ENCODE data around the gene PRR9. TPM values are rescaled to one million over a fixed set of nuclear protein-coding genes. Genes with fewer than 3 reads are reported as not detected.

Gene PRR9
- total RNA-seq, 1 experiment from 2014 or later, result not detected

- BruUV-seq (replicated peaks), result no TSS peak
- CTCF ChIA-PET, result no interaction called here
Measured at GRCh38 chr1:153195216-153195615, 22.2 kb upstream of the PRR9 start.

GRCh38 chr1:153202006-153202405 lies 15.4 kb upstream of the PRR9 start:
- no peak overlapping the region for H3K4me3 ChIP-seq (ENCODE audit: low read length)
- DNase-seq, result no peak
- intact Hi-C loops (cut with micrococcal nuclease), result no loop called here

More at GRCh38 chr1:153195216-153195615, 22.2 kb upstream of the PRR9 start:
- H3K4me1 ChIP-seq (ENCODE audit: insufficient read depth, low read length), result no peaks in the 10 kb centered on the region
- ATAC-seq (no peak), DNase-seq (no peak)
- no peaks in the 10 kb centered on the region for H3K9me2 ChIP-seq (replicated peaks; ENCODE audit: low read length)
- H3F3A ChIP-seq (ENCODE audit: low read length, unreplicated experiment), result no peaks in the 10 kb centered on the region
- no peak overlapping the region for H3K4me2 ChIP-seq (ENCODE audit: low read length)
- no peaks in the 10 kb centered on the region for H4K20me1 ChIP-seq (ENCODE audit: low read length)
- H3K9ac ChIP-seq (ENCODE audit: low read length), result no peak overlapping the region
- intact Hi-C loops (cut with micrococcal nuclease), result no loop called here
- no peaks in the 10 kb centered on the region for H3K79me2 ChIP-seq (ENCODE audit: low read length)
- H3K27me3 ChIP-seq (ENCODE audit: low read length), result peaks cover 68% of the 10 kb centered on the region
- POLR2A ChIA-PET (ENCODE audit: unreplicated experiment), result no interaction called here
- no peaks in the 10 kb centered on the region for H3K36me3 ChIP-seq (ENCODE audit: low read depth, low read length)
- no peak overlapping the region for H3K4me3 ChIP-seq (ENCODE audit: low read length)
- no peak overlapping the region for H2AFZ ChIP-seq (ENCODE audit: low read length)
- no peak for TF ChIP-seq CTCF (conservative IDR thresholded peaks at IDR 0.05; ENCODE audit: low read depth, low read length)
- no peak for TF ChIP-seq EZH2phosphoT487 (IDR thresholded peaks at IDR 0.05; ENCODE audit: borderline replicate concordance, low read length)
- TF ChIP-seq EZH2 (IDR thresholded peaks at IDR 0.05; ENCODE audit: low read length, unreplicated experiment), result no peak
- H3K27ac ChIP-seq (ENCODE audit: low read length), result no peak overlapping the region
- no peaks in the 10 kb centered on the region for H3K9me3 ChIP-seq (ENCODE audit: low read length)

More at GRCh38 chr1:153202006-153202405, 15.4 kb upstream of the PRR9 start:
- Histone ChIP-seq H3K27me3 (ENCODE audit: low read length) (peaks cover 93% of the 10 kb centered on the region), H3F3A (ENCODE audit: low read length, unreplicated experiment) (no peaks in the 10 kb centered on the region), H3K4me2 (ENCODE audit: low read length) (no peak overlapping the region), H3K36me3 (ENCODE audit: low read depth, low read length) (no peaks in the 10 kb centered on the region), H3K79me2 (ENCODE audit: low read length) (no peaks in the 10 kb centered on the region), H4K20me1 (ENCODE audit: low read length) (no peaks in the 10 kb centered on the region), H3K9me3 (ENCODE audit: low read length) (no peaks in the 10 kb centered on the region), H3K9me2 (replicated peaks; ENCODE audit: low read length) (no peaks in the 10 kb centered on the region), H2AFZ (ENCODE audit: low read length) (no peak overlapping the region), H3K4me1 (ENCODE audit: insufficient read depth, low read length) (no peaks in the 10 kb centered on the region), H3K27ac (ENCODE audit: low read length) (no peak overlapping the region), H3K9ac (ENCODE audit: low read length) (no peak overlapping the region)
- CTCF ChIA-PET, result no interaction called here
- POLR2A ChIA-PET (ENCODE audit: unreplicated experiment), result no interaction called here
- TF ChIP-seq EZH2 (IDR thresholded peaks at IDR 0.05; ENCODE audit: low read length, unreplicated experiment) (no peak), EZH2phosphoT487 (IDR thresholded peaks at IDR 0.05; ENCODE audit: borderline replicate concordance, low read length) (no peak), CTCF (conservative IDR thresholded peaks at IDR 0.05; ENCODE audit: low read depth, low read length) (no peak)
- ATAC-seq, result no peak
- no TSS peak for BruUV-seq (replicated peaks)

Data from PC-3 (cell line).